Measurements from ENCODE around the gene CLRN2. TPM values are rescaled to one million over a fixed set of nuclear protein-coding genes. Genes with fewer than 3 reads are reported as not detected.

CLRN2 gene
- not detected for total RNA-seq
- not detected for polyA plus RNA-seq (ENCODE audit: insufficient read depth, low read depth, low replicate concordance)
- long read RNA-seq, donor 1: 0 reads
- long read RNA-seq, donor 2: 0 reads

GRCh38 chr4:17514865-17515264, at the start of gene CLRN2:
TSS of gene CLRN2 (plus strand) at chr4:17515165. CDS start at chr4:17515267, 102 bp downstream.
- Histone ChIP-seq H3K27ac (no peak within 1 kb of the TSS), H3K9me3 (no peaks in the 10 kb centered on the region), H3K4me1 (peaks cover 9% of the 10 kb centered on the region), H3K36me3 (ENCODE audit: low read depth, missing control alignments) (no peaks in the 10 kb centered on the region), H3K4me3 (no peak within 1 kb of the TSS), H3K27me3 (no peaks in the 10 kb centered on the region)
- 79 to 80% methylated on average over 9 of the region's 9 CpGs for WGBS, 2 donors
- intact Hi-C loops (cut with DNase I; ENCODE audit: low total_unique reads): no loop called here
- TF ChIP-seq CTCF (IDR thresholded peaks at IDR 0.05) (no peak), POLR2A (IDR thresholded peaks at IDR 0.05) (no peak)
- no peak for DNase-seq

GRCh38 chr4:17468619-17469221, 46.2 kb upstream of the CLRN2 start:
- 39 to 41% methylated on average over 9 of the region's 9 CpGs for WGBS, 2 donors
- peak; percentile 31 for DNase-seq

GRCh38 chr4:17469931-17470674, 44.9 kb upstream of the CLRN2 start:
- intact Hi-C loops (cut with DNase I; ENCODE audit: low total_unique reads): loop anchor here (5.0 kb wide), 1 partner anchor 1178 kb away; no protein-coding TSS in a partner anchor
- no peak for DNase-seq
- no peaks in the 10 kb centered on the region for H3K36me3 ChIP-seq (ENCODE audit: low read depth, missing control alignments)

More at GRCh38 chr4:17468619-17469221, 46.2 kb upstream of the CLRN2 start:
- Histone ChIP-seq H3K27me3 (no peaks in the 10 kb centered on the region), H3K27ac (no peak overlapping the region), H3K4me3 (no peak overlapping the region), H3K9me3 (no peaks in the 10 kb centered on the region), H3K4me1 (no peaks in the 10 kb centered on the region), H3K36me3 (ENCODE audit: low read depth, missing control alignments) (no peaks in the 10 kb centered on the region)
- intact Hi-C loops (cut with DNase I; ENCODE audit: low total_unique reads): loop anchor here (5.0 kb wide), 1 partner anchor 1176 kb away; no protein-coding TSS in a partner anchor
- TF ChIP-seq CTCF (IDR thresholded peaks at IDR 0.05): peak in 2 of 3 experiments; percentile 40 to 77
- TF ChIP-seq POLR2A (IDR thresholded peaks at IDR 0.05): no peak

GRCh38 chr4:17475481-17475880, 39.5 kb upstream of the CLRN2 start:
- Histone ChIP-seq H3K9me3 (no peaks in the 10 kb centered on the region), H3K27me3 (no peaks in the 10 kb centered on the region), H3K36me3 (ENCODE audit: low read depth, missing control alignments) (no peaks in the 10 kb centered on the region), H3K4me3 (no peak overlapping the region), H3K27ac (no peak overlapping the region), H3K4me1 (no peaks in the 10 kb centered on the region)
- no peak for DNase-seq
- no peak for TF ChIP-seq POLR2A (IDR thresholded peaks at IDR 0.05)
- no peak for TF ChIP-seq CTCF (IDR thresholded peaks at IDR 0.05)
- intact Hi-C loops (cut with DNase I; ENCODE audit: low total_unique reads): no loop called here

More at GRCh38 chr4:17469931-17470674, 44.9 kb upstream of the CLRN2 start:
- Histone ChIP-seq H3K27me3 (no peaks in the 10 kb centered on the region), H3K4me1 (no peaks in the 10 kb centered on the region), H3K9me3 (no peaks in the 10 kb centered on the region), H3K27ac (no peak overlapping the region), H3K4me3 (no peak overlapping the region)
- TF ChIP-seq CTCF (IDR thresholded peaks at IDR 0.05) (no peak), POLR2A (IDR thresholded peaks at IDR 0.05) (no peak)
- WGBS, 2 donors: 79 to 80% methylated on average over 11 of the region's 11 CpGs
